Gastrocnemius medialis (tissue), 4 donors: ENCODE results near the gene GALP. TPM values are rescaled to one million over a fixed set of nuclear protein-coding genes. Genes with fewer than 3 reads are reported as not detected.

Experiments
- ATAC-seq, 2 donors: fragments of 150-250 bp; one replicate each; pipeline ENCODE4 v1.9.1; 2016
- DNase-seq, 2 donors: peaks; one replicate each; pipeline ENCODE4 v3.0.0-alpha.2; 2019
- H3K27ac ChIP-seq, 4 donors: fragments of 200-600 bp; sonication (generic); 1 replicate in 1 of 4; 2 replicates in 3 of 4; pipeline ENCODE4 v1.5.1; 2016 to 2018; ENCODE audit warnings: mild to moderate bottlenecking in 2 of 4, moderate library complexity in 1 of 4
- H3K27me3 ChIP-seq, 3 donors: fragments of 200-600 bp; sonication (generic) in 2 of 3; 1 replicate in 1 of 3; 2 replicates in 2 of 3; pipeline versions ENCODE4 v1.5.1 to v1.6.0; 2016 to 2019; ENCODE audit warnings: mild to moderate bottlenecking in 1 of 3, moderate library complexity in 1 of 3
- H3K36me3 ChIP-seq, 2 donors: fragments of 200-600 bp; sonication (generic) in 1 of 2; one replicate each; pipeline ENCODE4 v1.5.1; 2017 to 2018
- H3K4me1 ChIP-seq, 2 donors: fragments of 200-600 bp; sonication (generic) in 1 of 2; one replicate each; pipeline ENCODE4 v1.5.1; 2016 to 2017; ENCODE audit warnings: mild to moderate bottlenecking in 2 of 2
- H3K4me3 ChIP-seq, 4 donors: fragments of 200-600 bp; sonication (generic) in 3 of 4; 1 replicate in 1 of 4; 2 replicates in 3 of 4; pipeline ENCODE4 v1.5.1; 2016 to 2019; ENCODE audit warnings: mild to moderate bottlenecking in 2 of 4
- H3K9me3 ChIP-seq, 3 donors: fragments of 200-600 bp; sonication (generic) in 2 of 3; 1 replicate in 1 of 3; 2 replicates in 2 of 3; pipeline ENCODE4 v1.5.1; 2016 to 2019
- CTCF ChIP-seq, 5 experiments: fragments of 450-650 bp in 3 of 5; fragments of 200-600 bp in 2 of 5; sonication (generic) in 2 of 5; IDR thresholded peaks in 4 of 5; conservative IDR thresholded peaks in 1 of 5; 1 replicate in 4 of 5; 2 replicates in 1 of 5; pipeline ENCODE4 v1.5.1; 2016 to 2019; ENCODE audit warnings: antibody characterized with exemption in 5 of 5, mild to moderate bottlenecking in 3 of 5, moderate library complexity in 3 of 5
- POLR2A ChIP-seq, 2 donors: fragments of 450-650 bp; IDR thresholded peaks; one replicate each; pipeline ENCODE4 v1.6.1; 2017; ENCODE audit warnings: antibody characterized with exemption in 2 of 2, mild to moderate bottlenecking in 2 of 2, moderate library complexity in 2 of 2
- in situ Hi-C, 4 donors: fragments of 200-750 bp; cut with MboI; loops; one replicate each; pipeline versions ENCODE4 v1.15.0 to v1.8.0; 2017; ENCODE audit warnings: low sequenced_read_pairs in 4 of 4
- intact Hi-C: fragments of 100-400 bp; cut with DNase I; formaldehyde crosslinking; loops from one replicate; pipeline ENCODE4 v1.15.1; 2023; ENCODE audit warnings: low total_unique reads
- total RNA-seq, 4 donors: library from RNA; depleted of rRNA; stranded (reverse); fragments of >200 nt; gene quantifications; one replicate each; pipeline versions ENCODE4 v1.1.0 to v1.2.3, GENCODE V29; 2016

GALP gene
- total RNA-seq, 4 donors from 2014 or later = not detected

- intact Hi-C loops = no loop called here
- Histone ChIP-seq H3K27me3 (no peaks in the 10 kb centered on the region), H3K9me3 (no peaks in the 10 kb centered on the region), H3K27ac (peak overlapping the region; percentile 44 to 65 (median 55)), H3K4me1 (peaks cover 7 to 12% of the 10 kb centered on the region in 2 donors), H3K36me3 (peaks cover 0 to 32% of the 10 kb centered on the region in 2 donors), H3K4me3 (no peak overlapping the region)
- no peak for TF ChIP-seq CTCF (IDR thresholded peaks at IDR 0.05 in 4 of 5, conservative IDR thresholded peaks at IDR 0.05 in 1 of 5)
- TF ChIP-seq POLR2A (IDR thresholded peaks at IDR 0.05) = no peak
- DNase-seq (no peak), ATAC-seq (peak in 1 of 2 donors; percentile 46)
- in situ Hi-C loops = no loop called here
Measured at GRCh38 chr19:56156768-56157167, 19.0 kb upstream of the GALP start.

DNA sequence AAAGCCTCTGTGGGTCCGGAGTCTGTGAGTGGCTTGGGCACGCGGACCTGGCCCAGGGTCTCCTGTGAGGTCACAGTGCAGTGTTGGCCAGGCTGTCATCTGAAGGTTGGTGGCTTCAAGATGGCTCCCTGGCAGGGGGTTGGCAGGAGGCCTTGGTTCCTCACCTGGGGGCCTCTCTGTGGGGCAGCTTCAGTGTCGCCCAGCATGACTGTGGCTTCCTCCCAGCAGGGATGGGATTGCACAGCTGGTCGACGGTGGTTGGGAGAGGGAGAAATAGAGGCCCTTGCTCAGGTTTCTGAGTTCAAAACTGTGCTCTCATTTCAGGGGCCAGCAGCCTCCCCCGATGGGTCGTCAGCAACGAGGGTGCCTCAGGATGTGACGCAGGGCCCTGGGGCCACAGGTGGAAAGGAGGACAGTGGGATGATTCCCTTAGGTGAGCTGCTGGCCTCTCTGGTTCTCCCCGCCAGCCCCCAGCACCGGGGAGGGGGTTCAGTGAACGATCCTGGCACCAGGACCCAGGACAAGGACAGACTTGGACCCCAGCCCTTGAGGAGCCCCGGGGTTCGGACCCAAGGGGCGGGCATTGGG lies 17.5 kb upstream of the GALP start:
- TF ChIP-seq POLR2A (IDR thresholded peaks at IDR 0.05) (no peak), CTCF (IDR thresholded peaks at IDR 0.05 in 4 of 5, conservative IDR thresholded peaks at IDR 0.05 in 1 of 5) (no peak)
- no peaks in the 10 kb centered on the region for H3K9me3 ChIP-seq
- in situ Hi-C loops (no loop called here), intact Hi-C loops (no loop called here)
- H3K27me3 ChIP-seq = no peaks in the 10 kb centered on the region
- H3K4me1 ChIP-seq = peaks cover 5 to 6% of the 10 kb centered on the region in 2 donors
- peaks cover 0 to 32% of the 10 kb centered on the region in 2 donors for H3K36me3 ChIP-seq
- no peak overlapping the region for H3K27ac ChIP-seq
- DNase-seq (no peak), ATAC-seq (no peak)
- no peak overlapping the region for H3K4me3 ChIP-seq

GRCh38 chr19:56159009-56159559 lies 16.7 kb upstream of the GALP start:
- H3K4me3 ChIP-seq = no peak overlapping the region
- in situ Hi-C loops = no loop called here
- H3K9me3 ChIP-seq = no peaks in the 10 kb centered on the region
- ATAC-seq (no peak), DNase-seq (no peak)
- H3K27ac ChIP-seq = no peak overlapping the region
- no peaks in the 10 kb centered on the region for H3K27me3 ChIP-seq
- H3K36me3 ChIP-seq = peaks cover 0 to 32% of the 10 kb centered on the region in 2 donors
- no peaks in the 10 kb centered on the region for H3K4me1 ChIP-seq
- TF ChIP-seq CTCF (IDR thresholded peaks at IDR 0.05 in 4 of 5, conservative IDR thresholded peaks at IDR 0.05 in 1 of 5) (no peak), POLR2A (IDR thresholded peaks at IDR 0.05) (no peak)
- intact Hi-C loops = no loop called here

DNA sequence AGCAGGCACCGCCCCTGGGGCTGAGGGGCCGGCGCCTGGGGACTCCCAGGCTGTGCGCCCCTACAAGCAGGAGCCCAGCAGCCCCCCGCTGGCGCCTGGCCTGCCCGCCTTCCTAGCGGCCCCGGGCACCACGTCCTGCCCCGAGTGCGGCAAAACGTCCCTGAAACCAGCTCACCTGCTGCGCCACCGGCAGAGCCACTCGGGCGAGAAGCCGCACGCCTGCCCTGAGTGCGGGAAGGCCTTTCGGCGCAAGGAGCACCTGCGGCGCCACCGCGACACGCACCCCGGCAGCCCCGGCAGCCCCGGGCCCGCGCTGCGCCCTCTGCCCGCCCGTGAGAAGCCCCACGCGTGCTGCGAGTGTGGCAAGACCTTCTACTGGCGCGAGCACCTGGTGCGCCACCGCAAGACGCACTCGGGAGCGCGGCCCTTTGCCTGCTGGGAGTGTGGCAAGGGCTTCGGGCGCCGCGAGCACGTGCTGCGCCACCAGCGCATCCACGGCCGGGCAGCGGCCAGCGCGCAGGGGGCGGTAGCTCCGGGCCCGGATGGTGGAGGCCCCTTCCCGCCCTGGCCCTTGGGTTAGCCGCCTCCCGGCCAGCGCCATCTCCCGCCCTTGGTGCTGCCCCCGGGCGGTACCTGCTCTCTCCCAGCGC lies 16.1 kb upstream of the GALP start:
- no peak for ATAC-seq
- H3K4me3 ChIP-seq = no peak overlapping the region
- TF ChIP-seq POLR2A (IDR thresholded peaks at IDR 0.05) = no peak
- no peak for TF ChIP-seq CTCF (IDR thresholded peaks at IDR 0.05 in 4 of 5, conservative IDR thresholded peaks at IDR 0.05 in 1 of 5)
- H3K27me3 ChIP-seq = no peaks in the 10 kb centered on the region
- H3K9me3 ChIP-seq = no peaks in the 10 kb centered on the region
- H3K27ac ChIP-seq = no peak overlapping the region
- H3K36me3 ChIP-seq = peaks cover 0 to 32% of the 10 kb centered on the region in 2 donors
- in situ Hi-C loops = loop anchor here in 1 of 4 donors (10.0 kb wide), 1 partner anchor 85 kb away; no protein-coding TSS in a partner anchor
- no peak for DNase-seq
- H3K4me1 ChIP-seq = no peaks in the 10 kb centered on the region
- intact Hi-C loops = no loop called here
